Hematopoietic multipotent progenitor cell treated with erythropoietin and hydrocortisone succinate and interleukin-3 and kit ligand, for 6 days (in vitro differentiated cells): ENCODE data around the gene ZNF429.

Source experiments
- DNase-seq: peaks from one replicate; pipeline ENCODE4 v3.0.0-alpha.2; 2015

Gene ZNF429

DNA sequence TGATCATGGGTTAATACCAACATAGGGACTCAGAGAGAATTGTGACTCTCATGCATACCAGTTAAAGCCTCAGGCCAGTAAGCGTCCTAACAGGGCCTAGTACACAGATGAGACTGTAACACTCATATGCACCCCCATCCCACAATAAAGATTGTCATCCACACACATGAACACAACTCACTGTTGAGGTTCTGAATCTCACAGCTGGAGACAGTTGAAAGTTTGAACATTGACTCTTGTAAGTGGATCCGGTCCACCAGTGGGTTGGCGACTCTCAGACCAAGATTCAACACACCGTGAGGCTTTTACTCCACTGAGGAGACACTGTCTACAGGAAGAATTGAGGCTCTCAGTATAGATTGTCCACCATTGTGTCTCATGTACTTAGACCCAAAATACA is 88.1 kb downstream of the ZNF429 start:
- DNase-seq: no peak

DNA sequence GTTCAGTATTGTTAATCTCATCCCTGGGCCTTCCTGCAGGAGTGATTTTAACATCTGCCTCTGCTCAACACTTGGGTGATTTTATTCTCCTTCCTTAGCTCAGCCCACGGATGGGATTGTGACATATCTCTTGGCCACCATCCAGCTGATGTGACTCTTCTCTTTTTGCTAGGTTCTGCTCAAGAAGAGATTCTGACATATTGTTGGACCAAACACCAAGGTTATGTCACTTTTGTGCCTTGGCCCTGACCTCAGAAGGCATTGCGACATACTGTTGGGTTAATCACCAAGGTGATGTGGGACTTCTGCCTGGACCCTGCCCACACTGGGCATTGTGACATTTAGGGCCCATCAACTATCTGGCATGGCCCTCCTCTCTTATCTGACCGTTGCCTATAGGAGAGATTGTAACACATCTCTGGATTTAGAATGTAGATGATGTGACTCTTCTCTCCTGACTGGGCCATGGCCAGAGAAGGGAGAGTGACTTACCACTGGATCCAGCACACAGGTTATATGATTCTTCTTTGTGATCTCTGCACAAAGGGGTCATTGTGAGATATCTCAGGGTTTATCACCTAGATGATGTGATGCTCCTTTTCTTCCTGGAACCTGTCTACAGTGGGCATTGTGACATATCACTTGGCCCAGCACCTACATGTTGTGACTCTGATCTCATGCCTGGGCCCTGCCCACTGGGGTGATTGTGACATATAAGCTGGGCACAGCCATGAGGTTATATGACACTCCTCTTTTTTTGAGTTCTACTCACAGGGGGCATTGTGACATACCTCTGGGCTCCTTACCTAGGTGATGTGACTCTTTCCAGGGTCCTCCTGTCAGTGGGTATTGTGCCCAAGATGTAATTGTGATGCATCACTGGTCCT is 88.8 kb downstream of the ZNF429 start:
- DNase-seq: peak; percentile 95

DNA sequence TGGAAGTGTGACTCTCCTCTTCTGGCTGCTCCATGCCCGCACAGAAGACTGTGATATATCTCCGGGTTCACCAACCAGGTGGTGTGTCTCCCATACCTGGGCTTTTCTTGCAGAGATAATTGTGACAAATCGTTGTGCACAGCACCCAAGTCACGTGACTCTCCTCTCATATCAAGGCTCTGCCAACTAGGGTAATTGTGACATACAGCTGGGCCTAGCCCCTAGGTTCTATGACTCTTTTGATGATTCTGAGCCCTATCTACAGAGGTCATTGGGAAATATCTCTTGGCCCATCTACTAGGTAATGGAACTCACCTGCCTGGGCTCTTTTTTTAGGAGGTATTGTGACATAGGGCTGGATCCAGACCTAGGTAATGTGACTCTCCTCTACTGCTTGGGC is 89.8 kb downstream of the ZNF429 start:
- no peak for DNase-seq

GRCh38 chr19:21602082-21602658 is 96.8 kb downstream of the ZNF429 start:
- peak; percentile 26 for DNase-seq

GRCh38 chr19:21602659-21603430 is 97.4 kb downstream of the ZNF429 start:
- DNase-seq: peak; percentile 89

DNA sequence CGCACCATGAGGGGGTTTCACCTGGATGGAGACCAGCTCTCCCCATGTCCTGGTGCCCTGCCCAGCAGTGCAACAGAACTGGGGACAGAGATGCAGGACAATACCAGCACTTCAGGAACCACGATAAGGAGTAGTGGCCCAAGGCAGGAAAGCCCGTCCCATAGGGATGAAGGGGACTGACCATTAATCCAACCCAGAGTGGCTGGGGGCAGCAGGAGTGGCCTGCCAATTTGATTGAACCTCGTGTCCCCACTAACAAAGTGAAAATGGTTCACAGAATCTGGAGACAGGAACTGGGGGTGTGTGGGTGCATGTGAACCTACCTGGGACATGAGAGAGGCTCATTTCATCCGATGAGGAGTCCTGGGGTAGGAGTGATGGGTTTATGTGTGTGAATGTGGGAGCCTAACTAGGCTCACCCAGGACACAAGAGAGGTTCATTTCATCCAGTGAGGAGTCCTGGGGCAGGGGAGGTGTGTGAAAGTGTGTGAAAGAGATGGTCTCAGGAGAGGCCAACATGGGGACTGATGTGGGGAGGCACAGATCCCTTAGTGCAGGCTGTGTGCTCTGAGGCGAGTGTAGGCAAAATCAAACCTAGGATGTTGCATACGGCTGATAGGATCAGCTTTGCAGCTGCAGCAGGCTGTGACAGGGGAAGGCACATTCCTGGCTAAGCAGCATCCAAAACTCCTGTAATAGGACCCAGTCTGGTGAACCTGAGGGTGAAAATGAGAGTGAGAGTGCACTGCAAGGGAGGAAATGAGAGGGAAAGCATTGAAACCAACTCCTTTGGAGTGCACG is 98.2 kb downstream of the ZNF429 start:
- peak; percentile 64 for DNase-seq

DNA sequence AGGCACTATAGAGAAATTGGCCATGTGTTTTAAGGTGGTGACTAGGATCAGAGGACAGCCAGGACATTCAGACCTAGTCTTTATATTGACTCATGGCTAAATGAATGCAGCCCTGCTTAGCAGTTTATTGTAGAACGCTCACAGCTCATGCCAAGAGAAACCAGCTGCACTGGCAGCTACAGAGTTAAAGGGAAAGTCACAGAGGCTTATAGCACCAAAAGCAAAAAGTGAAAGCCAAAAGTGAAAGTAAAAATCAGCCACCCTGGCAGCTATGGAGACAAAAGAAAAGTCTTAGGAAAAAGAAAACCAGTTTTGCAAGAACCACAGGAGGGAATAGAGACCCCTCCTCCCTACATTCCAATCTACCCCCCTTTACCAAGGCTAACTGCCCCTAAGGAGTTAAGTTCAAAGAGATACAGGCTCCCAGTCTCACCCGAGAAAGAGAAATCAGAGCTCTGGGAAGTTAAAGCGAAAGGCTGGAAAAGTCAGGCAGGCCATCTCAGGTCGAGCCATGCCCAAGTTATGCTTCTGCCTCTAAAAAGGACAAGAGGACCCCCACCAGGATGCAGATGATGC is 99.0 kb downstream of the ZNF429 start:
- peak; percentile 71 for DNase-seq
